ENCODE results near the gene RAB28. TPM values are rescaled to one million over a fixed set of nuclear protein-coding genes. Genes with fewer than 3 reads are reported as not detected.

Gene RAB28
- total and polyA plus RNA-seq, 2 of the 8 experiments (the other 6 are each of a cell fraction or from before 2014, with no cell fraction given), result 16.0 to 18.7 TPM

- H2BK20ac ChIP-seq (ENCODE audit: low read length), result no peak overlapping the region
- peaks cover 0 to 3% (median 0%) of the 10 kb centered on the region in 4 experiments; a peak in 1 of 7 replicates for H3K4me1 ChIP-seq (replicated peaks in 1 of 4; ENCODE audit: control insufficient read depth in 3 of 4, insufficient read depth in 4 of 4, low read length in 3 of 4)
- no peak overlapping the region for H3K56ac ChIP-seq (replicated peaks; ENCODE audit: insufficient read length, low read depth, low read length)
- no peak overlapping the region for H3K4me2 ChIP-seq (ENCODE audit: insufficient read depth in 1 of 2, low read depth in 2 of 2, low read length in 2 of 2)
- H2BK5ac ChIP-seq (ENCODE audit: low read depth, low read length), result no peak overlapping the region
- H2BK12ac ChIP-seq (ENCODE audit: low read depth, low read length), result no peak overlapping the region
- FAIRE-seq (no peak), DNase-seq (ENCODE audit: low read depth in 1 of 2, low spot score in 2 of 2) (no peak)
- H4K8ac ChIP-seq (ENCODE audit: extremely low read depth, insufficient read depth, low read length), result no peak overlapping the region
- no peak overlapping the region for H2AK5ac ChIP-seq (ENCODE audit: low read depth, low read length)
- H3K79me1 ChIP-seq (ENCODE audit: low read depth, low read length), result no peaks in the 10 kb centered on the region
- no peaks in the 10 kb centered on the region for H3K27me3 ChIP-seq (replicated peaks in 1 of 4; ENCODE audit: control insufficient read depth in 3 of 4, extremely low read depth in 1 of 4, insufficient read depth in 3 of 4, low read length in 3 of 4)
- POLR2A ChIA-PET (ENCODE audit: partially characterized antibody), result interaction anchor here (1.1 to 1.3 kb wide), 2 partner anchors 10 to 19 kb away, joined by 4 read pairs; no protein-coding TSS in a partner anchor
- H2AFZ ChIP-seq (ENCODE audit: low read length), result no peak overlapping the region
- H4K91ac ChIP-seq (replicated peaks; ENCODE audit: insufficient read length, low read length), result no peak overlapping the region
- H4K5ac ChIP-seq (ENCODE audit: insufficient read length, low read depth, low read length), result no peak overlapping the region
- no peak overlapping the region for H3K4ac ChIP-seq (replicated peaks; ENCODE audit: insufficient read length, low read depth, low read length)
- no peaks in the 10 kb centered on the region for H3K36me3 ChIP-seq (ENCODE audit: control insufficient read depth in 2 of 4, insufficient read depth in 4 of 4, low read length in 3 of 4)
- H3K23ac ChIP-seq (ENCODE audit: insufficient read length), result no peak overlapping the region
- no peaks in the 10 kb centered on the region; the same call in 1 of the 2 replicates for H3K23me2 ChIP-seq (ENCODE audit: low read depth, low read length)
- no peak overlapping the region for H3K4me3 ChIP-seq (ENCODE audit: extremely low read depth in 1 of 4, insufficient read depth in 2 of 4, low read depth in 3 of 4, low read length in 4 of 4)
- H2BK15ac ChIP-seq (ENCODE audit: low read length), result no peak overlapping the region
- H3K14ac ChIP-seq (ENCODE audit: insufficient read length), result no peak overlapping the region
- CTCF ChIA-PET (ENCODE audit: partially characterized antibody), result interaction anchor here (1.3 to 1.7 kb wide), 2 partner anchors 19 to 33 kb away, joined by 5 read pairs; no protein-coding TSS in a partner anchor
- TF ChIP-seq CEBPB (IDR thresholded peaks at IDR 0.05; ENCODE audit: low read depth, low read length) (no peak), TEAD4 (IDR thresholded peaks at IDR 0.05; ENCODE audit: low read depth, low read length) (no peak), RNF2 (IDR thresholded peaks at IDR 0.05; ENCODE audit: borderline replicate concordance, low read depth, low read length, missing control alignments, poor library complexity, severe bottlenecking) (no peak), SRF (IDR thresholded peaks at IDR 0.05; ENCODE audit: low read depth, low read length) (no peak), CBX8 (IDR thresholded peaks at IDR 0.05; ENCODE audit: borderline replicate concordance, low read depth, low read length) (no peak), PHF8 (conservative IDR thresholded peaks at IDR 0.05; ENCODE audit: low read depth, low read length) (no peak), YY1 (IDR thresholded peaks at IDR 0.05; ENCODE audit: low read depth, low read length) (no peak), SAP30 (IDR thresholded peaks at IDR 0.05; ENCODE audit: insufficient read depth, insufficient replicate concordance, low read length) (no peak), KDM4A (IDR thresholded peaks at IDR 0.05; ENCODE audit: low read depth, low read length, severe bottlenecking) (no peak), GABPA (IDR thresholded peaks at IDR 0.05; ENCODE audit: borderline replicate concordance, insufficient read depth, low read length) (no peak), FOSL1 (IDR thresholded peaks at IDR 0.05; ENCODE audit: insufficient read depth, low read depth, low read length) (no peak), TAF7 (optimal IDR thresholded peaks at IDR 0.05; ENCODE audit: borderline replicate concordance, low read depth, low read length) (no peak)
- peaks cover 0 to 2% of the 10 kb centered on the region in 2 experiments for H4K20me1 ChIP-seq (replicated peaks in 1 of 2; ENCODE audit: control insufficient read depth in 1 of 2, insufficient read depth in 2 of 2, low read length in 2 of 2)
- no peak overlapping the region for H3K27ac ChIP-seq (ENCODE audit: low read depth, low read length)
- no peak overlapping the region for H3K9ac ChIP-seq (replicated peaks in 1 of 4; ENCODE audit: extremely low read depth in 1 of 4, low read depth in 3 of 4, low read length in 3 of 4)
- H2BK120ac ChIP-seq (replicated peaks; ENCODE audit: low read depth, low read length), result no peak overlapping the region
- no peaks in the 10 kb centered on the region for H3K9me3 ChIP-seq (ENCODE audit: insufficient read depth in 2 of 2, low read depth in 1 of 2, low read length in 1 of 2)
- no peak overlapping the region for H3K18ac ChIP-seq (ENCODE audit: extremely low read depth, low read length)
- peaks cover 0 to 9% of the 10 kb centered on the region in 2 experiments; a peak in 1 of 4 replicates for H3K79me2 ChIP-seq (ENCODE audit: control insufficient read depth in 1 of 2, insufficient read depth in 2 of 2, low read length in 2 of 2)
These were observed 19.6 kb downstream of the RAB28 start for GRCh38 chr4:13464543-13464942.

All from H1 (cell line).